HG03521 (cell line): Measurements from ENCODE around the gene NCKAP5.
"Not testable (repeated sequence)": the region's sequence is repeated elsewhere in the genome, so short reads cannot be mapped to it uniquely, and the experiment has no call there.

Experiments used
- ATAC-seq: cut with Tn5 transposase; IDR thresholded peaks from one replicate; pipeline ENCODE4 v1.9.1; 2021; ENCODE audit warnings: mild to moderate bottlenecking, moderate library complexity; ENCODE audit not compliant: unreplicated experiment

The NCKAP5 gene

DNA sequence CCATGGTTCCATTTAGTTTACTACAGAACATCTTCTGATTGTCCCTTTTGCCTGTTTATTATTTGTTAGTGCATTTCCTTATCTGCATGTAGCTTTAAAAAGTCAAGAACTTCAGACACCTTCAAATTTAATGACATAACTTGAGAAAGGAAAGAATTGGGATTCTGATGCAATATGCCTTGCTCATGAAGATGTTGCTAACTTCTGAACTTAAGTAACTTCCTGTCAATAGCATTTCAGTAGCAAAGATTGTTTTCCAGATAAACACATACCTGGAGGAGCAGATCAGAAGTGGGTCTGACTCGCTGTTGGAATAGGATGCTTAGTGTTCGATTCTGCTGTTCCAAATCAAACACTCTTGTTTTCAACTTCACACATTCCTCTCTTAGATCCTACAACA is 708.0 kb downstream of the NCKAP5 start:
- ATAC-seq, result no peak

DNA sequence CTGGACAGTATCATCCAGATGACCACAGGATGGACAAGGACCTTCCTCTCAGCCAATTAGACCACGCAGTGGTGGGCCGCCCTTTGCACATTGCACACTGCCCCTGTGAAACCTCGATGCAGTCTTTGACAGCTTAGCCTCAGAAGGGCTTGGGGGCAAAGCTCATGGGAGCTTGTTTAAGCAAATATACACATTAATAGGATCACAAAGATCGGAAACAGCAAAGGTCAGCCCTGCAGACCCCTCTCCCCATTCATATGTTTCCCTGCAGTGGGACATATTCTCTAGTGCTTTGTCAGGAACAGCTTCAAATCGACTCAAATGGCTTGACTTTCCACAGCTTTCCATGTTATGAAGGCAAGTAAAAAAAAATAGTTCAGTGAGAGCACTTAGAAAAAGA is 708.7 kb downstream of the NCKAP5 start:
- ATAC-seq, result no peak

DNA sequence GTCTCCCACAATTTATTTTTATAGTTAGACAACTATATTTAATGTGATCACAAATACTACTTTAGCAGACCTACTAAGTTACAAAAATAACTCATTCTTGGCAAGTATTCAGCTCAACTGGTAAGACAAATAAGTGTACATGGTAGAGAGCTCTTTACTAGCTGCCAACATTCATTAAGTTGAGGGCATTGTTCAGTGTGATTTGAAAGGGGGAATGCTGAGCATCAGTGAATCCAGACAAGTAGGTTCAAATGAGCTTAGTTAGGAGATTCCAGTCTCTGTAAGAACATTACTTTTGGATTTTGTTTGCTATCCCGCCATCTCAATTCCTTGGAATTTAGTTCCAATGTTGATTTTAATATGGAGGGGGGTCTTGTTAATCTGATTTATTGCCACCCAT is 710.9 kb downstream of the NCKAP5 start:
- ATAC-seq, result no peak

DNA sequence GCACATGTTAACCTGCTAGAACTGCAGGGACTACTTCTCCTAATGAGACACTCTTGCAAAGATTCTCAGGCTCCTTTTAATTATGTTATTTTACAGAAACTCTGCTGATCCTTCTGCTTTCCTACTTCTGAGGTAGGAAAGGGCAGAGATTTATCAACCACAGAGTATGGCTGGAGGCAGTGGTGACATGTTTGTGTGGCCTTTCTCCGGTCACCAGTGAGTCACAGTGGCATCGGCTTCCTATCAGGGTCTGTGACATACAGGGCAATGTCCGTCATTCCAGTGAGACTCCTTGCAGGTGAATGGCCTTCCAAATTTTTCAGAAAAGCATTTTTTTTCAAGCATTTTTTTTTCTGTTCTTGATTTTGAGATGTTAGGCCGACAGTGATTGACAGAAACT is 717.6 kb downstream of the NCKAP5 start:
- no peak for ATAC-seq

DNA sequence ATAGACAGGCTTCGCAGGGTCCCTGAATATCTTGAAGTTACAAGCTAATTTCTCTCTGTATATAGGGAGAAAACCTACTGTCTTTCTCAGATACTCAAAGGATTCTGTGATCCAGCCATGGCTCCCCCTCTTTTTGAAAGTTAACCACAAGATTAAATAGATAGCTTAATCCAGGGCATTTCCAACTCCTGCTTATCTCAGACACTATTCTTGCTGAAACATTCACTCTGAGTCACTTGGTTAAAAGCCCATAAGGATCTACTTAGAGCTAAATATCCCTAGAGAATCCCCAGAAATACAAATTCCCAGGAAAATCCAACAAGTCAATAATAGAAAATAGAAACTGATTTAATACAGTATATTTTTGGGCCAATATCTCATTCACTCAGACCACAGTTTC is 719.1 kb downstream of the NCKAP5 start:
- ATAC-seq, result no peak

DNA sequence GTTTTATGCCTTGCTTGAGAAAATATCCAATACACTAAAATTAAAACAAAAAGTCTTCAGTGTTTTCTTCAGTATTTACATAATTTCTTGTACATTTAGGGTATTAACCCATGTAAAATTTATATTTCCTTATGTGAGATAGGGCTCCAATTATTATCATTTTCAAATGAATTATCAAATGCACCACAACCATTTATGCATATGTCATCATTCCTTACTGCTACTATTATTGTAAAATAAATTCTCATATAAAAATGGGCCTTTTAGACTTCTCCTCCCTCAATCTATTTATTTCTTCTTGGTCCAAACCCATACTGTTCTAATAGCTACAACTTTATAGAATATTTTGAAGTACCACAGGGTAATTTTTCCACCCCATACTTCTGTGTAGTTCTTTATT is 722.9 kb downstream of the NCKAP5 start:
- no peak for ATAC-seq

DNA sequence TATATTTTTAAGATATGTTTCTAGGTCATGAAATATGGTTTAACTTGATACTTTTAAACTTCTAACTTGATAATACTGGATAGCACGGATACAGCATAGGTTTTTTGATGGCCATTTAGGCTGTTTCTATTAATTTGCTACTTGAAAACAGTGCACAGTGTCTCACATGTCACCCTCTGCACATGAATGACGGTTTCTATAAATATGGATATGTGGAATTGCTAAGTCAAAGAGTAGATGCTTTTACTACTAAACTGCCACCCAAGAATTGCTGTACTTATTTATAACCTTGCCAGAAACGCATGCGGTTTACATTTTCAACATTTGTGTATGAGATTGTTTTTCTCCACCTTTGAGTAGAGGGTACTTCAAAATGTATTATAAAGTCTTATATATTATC is 723.7 kb downstream of the NCKAP5 start:
- no peak for ATAC-seq

DNA sequence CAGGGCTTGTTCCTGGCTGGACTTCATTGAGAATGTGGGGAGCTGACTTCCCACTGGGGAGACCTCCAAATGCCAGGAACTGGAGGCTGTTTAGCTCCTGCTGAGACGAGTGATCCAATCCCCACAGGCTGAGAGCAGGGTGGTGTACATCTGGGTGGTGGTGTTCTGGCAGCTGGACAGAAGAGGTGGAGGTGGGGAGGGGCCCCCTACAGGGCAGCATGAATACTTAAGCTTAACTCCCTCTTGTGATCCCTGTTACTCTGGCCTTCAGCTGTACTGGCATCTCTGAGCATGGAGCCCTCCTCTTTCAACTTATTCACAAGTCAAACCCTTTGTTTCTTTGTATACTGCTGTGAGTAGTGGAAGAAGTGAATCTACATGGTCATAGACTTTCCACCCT is 730.5 kb downstream of the NCKAP5 start:
- ATAC-seq, result no peak

DNA sequence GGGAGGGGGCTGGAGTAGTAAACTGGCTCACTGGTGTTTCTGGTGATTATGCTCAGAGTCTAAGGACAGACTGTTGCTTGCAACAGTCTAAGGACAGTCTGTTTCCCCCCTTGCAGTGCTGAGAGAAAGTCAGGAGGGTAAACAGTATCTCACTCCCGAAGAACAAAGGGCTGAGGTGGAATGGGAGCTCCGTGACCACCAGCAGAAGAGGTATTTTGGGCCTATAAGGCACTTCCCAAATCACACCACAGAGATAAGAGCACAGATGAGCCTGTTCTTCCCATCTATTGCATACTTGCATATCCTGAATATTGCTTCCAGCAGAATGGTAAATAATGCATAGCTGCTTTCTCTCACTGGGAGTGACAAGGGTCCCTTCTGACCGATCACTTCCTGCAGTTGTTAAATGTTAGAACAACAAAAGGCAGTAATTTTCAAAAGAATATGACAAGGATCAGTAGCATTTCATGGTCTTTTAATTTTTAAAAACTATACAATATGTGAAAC is 737.9 kb downstream of the NCKAP5 start:
- no peak for ATAC-seq

DNA sequence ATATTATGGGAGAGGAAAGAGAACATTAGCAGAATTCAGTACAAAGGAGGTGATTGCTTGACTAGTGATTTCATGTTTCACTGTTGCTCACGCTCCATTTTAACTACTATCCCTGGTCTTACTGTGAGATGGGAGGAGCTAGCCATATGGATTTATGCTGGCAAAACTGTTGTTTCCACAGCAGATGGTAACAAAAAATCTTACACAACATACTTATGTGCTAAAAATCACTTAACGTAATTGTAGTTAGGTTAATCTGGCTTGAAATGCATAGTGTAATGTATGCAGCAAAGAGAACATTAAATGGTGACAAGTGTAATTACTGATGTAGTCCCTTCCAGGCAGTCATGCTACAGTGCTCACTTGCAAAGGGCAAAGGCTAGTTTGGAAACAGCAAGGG is 742.7 kb downstream of the NCKAP5 start:
- no peak for ATAC-seq

DNA sequence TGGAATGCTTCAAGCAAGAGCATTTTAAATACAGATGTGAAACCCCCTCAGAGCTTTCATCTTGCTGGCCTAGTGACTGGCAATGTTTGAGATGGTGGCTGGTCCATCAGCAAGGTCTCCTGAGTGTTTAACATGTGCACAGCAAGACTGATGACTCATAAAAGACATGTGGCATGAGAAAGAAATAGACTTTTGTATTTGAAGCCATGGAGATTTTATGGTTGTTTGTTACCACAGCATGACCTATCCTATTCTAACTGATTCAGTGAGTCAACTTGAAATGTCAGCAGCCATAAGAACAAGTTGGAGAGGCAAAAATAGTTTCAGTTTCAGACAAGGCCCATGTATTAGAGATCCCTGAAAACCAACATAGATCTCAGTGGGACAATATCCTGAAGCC is 743.5 kb downstream of the NCKAP5 start:
- no peak for ATAC-seq

DNA sequence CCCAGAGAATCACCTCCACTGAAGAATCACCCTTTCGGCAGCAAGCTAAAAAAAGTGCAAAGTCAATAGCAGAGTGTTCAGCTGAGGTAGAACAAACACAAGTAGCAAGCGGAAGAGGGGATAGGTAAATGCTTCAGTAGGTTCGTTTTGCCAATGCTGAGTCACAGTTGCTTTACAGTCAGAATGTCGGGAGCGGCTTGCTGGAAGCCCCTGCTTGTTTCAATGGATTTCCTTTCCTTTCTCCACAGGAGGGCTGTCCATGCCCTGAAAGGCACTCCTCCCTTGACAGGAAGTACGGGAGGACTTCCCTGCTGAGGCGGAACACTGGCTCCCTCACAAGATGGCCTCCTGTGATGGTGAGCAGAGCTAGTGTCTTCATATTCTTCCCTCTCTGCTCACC is 752.0 kb downstream of the NCKAP5 start:
- no peak for ATAC-seq

DNA sequence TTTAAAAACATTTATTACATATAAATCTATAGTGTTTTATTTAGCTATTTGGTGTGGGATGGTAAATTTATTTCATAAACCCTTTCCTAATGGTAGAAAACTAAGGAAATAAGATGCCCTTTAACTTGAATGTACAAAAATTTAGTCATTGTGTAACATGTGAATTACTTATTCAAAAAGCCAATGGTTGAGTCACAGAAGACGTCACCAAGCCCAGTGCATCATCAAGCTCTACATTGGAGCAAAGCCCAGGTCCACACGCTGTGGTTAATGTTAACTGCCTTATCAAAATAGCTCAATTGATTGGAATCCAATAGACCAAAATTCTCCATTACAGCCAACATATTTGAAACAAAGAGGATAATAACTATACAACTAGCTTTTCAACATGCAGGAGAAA is 752.7 kb downstream of the NCKAP5 start:
- ATAC-seq, result no peak

DNA sequence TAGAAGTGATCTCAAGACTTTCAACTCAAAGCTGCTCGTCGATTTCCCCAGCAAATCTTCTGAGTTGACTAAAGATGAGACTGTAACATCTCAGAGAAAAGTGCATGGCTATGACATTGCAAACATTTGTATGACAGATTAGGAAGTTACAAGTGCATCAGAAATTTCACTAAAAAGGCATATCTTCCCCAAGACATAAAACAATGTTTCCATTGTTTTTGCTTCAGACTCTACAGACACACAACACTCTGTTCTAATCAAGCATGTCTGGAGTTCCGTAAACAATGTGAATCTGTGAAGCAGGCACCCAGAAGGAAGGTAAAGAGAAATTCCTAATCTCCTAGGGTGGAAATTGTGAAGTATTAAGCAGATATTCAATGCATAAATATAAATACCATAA is 753.6 kb downstream of the NCKAP5 start:
- ATAC-seq, result no peak

DNA sequence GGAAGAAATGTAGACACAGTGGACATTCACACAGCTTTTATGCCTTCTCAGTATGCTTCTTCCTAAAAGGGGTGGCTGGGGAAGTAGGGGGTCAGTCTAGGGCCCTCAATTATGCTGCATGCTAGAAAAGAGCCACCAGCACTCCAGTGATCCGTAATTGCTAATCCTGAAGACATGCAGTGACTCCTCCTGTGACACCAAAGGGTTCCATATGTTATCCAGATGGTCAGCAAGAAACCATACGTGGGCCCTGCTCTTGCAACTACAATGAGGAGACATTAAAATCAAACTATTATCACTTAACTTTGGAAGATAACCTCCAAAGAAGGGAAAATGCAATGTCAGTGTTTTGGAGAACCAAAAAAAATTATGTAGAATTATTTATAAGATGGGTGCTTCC is 754.8 kb downstream of the NCKAP5 start:
- no peak for ATAC-seq

DNA sequence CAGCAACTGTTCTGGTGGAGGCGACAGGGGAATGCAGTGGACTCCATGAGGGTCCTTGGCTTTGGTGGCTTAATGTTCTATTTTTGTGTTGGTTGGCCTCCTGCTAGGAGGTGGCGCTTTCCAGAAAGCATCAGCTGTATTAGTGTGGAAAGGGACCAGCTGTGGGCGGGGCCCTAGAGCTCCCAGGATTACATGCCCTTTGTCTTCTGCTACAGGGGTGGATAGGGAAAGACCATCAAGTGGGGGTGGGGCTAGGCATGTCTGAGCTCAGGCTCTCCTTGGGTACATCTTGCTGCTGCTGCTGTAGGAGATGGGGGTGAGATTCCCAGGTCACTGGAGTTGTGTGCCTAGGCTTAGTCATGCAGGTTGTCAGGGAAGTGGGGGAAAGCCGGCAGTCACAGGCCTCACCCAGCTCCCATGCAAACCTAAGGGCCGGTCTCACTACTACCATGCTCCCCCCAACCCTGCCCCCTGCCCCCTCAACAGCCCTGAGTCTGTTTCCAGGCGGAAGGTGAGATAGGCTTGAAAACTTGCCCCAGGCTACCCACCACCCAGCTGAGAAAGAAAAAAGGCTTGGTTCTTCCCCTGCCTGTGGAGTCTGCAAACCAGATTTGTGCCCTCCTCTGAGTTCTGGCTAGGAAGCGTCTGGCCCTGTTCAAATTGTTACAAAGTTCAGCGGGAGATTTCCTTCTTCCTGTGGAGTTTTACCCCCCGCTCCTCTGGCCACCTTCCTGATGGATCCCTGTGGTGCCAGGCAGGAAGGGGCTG is 756.9 kb downstream of the NCKAP5 start:
- ATAC-seq, result no peak

DNA sequence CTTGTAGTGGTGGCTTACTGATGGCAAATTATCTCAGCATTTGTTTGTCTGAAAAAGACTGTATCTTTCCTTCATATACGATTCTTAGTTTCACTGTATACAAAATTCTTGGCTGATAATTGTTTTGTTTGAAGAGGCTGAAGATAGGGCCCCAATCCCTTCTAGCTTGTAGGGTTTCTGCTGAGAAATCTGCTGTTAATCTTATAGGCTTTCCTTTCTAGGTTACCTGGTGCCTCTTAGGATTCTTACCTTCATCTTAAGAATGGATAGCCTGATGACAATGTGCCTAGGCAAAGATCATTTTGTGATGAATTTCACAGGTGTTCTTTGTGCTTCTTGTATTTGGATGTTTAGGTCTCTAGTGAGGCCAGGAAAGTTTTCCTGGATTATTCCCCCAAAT is 758.3 kb downstream of the NCKAP5 start:
- not testable (repeated sequence) for ATAC-seq

DNA sequence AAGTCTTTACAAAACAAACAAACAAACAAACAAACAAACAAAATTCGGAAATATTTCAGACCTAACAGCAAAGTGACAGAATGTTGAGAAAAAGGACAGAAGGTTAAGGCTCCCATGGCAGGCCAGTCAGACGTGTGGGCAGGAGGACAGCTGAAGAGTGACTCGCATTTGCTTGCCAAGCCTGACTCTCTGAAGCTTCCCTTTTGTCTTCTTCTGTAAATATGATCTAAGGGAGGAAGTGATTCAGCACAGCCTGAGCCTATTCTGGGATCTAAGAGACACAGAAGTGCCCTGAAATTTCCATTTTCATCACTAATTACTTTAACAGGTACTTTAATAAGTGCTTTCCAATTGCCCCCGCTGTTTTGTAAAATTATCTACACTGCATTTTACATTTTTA is 764.2 kb downstream of the NCKAP5 start:
- no peak for ATAC-seq

DNA sequence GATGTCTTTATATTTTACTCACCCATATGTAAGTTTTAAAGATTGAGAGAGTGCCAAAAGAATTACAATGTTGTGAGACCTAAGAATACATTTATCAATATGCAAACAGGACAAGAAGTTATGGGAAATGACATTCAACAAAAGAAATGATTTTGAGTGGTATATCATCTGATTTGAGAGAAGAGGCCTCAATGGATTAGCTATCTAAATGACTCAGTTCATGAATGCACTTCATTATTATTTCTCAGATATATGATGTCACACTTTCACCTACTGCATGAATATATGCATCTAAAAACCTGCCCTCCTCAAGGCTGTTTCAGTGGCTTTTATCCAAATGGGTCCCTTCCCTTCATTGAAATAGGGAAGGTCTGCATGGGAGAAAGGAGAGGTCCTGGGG is 769.9 kb downstream of the NCKAP5 start:
- no peak for ATAC-seq

DNA sequence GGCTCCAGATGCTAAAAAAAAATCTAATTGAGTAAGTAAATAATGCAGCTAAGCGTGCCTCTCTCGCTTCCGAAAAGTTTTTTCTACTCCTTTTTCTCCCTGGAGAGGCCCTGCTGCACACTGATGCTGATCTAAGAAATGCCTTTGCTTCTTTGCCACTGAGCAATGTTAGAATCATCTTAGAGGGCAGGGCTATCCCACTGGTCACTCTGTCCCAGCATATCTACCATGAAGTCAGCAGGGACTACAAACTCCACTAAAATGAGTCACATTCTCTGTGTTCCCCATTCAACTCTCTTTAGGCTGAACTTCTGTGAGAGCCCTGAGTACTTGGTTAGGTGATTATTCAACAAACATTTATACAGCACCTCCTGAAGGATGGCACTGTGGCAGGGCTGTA is 770.7 kb downstream of the NCKAP5 start:
- no peak for ATAC-seq

DNA sequence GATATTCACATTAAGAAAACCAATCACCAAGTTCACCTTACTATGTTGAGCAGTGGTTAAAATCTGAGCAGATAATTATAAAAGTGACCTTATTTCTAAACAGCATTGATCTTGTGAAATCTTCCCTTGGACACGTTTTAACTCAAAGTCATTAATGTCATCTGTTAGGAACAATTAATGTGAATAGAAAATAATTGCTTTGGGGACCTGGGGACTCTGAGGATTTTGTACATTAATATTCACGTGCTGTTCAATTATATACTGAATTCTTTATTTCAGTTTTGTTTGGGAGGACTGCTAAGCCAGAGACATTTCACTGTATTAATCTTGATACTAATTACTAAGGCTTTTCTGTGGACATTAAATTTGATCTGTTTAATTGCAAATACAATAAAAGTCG is 771.2 kb downstream of the NCKAP5 start:
- no peak for ATAC-seq

DNA sequence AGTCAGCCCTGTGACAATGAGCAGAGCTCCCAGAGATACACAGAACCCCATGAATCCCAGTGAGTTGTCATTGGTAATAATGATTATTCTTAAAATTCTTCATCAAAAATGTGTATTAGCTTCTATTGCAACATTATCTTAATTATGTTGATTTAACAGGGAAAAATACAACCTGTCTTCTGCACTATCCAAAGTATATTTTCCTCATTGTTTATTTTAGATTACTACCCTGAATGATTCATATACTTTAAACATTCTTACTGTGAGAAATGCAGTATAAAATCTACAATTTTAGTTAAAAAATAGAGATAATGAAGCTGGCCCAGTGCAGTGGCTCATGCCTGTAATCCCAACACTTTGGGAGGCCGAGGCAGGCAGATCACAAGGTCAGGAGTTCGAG is 773.0 kb downstream of the NCKAP5 start:
- no peak for ATAC-seq

DNA sequence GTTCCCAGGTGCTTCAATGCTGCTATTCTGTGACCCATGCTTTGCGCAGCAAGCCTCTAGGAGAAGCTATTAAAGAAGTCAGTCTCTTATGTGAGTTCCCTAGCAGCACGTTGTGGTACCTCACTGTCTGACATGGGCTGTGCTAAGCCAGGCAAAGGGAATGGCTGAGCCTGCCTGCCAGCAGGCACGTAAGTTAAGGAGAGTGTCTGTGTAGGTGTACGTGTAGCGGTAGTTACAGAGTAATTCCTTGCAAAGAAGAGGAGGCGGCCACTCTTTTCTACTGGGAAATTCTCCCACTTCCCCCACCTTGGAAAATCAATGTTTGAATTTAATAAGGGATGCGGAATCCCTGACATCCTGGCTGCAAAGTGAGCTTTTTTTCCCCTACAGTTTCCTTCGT is 774.7 kb downstream of the NCKAP5 start:
- no peak for ATAC-seq
